Epithelial cell of proximal tubule (primary cell): Measurements from ENCODE around the gene SLC9A9. TPM values are rescaled to one million over a fixed set of nuclear protein-coding genes. Genes with fewer than 3 reads are reported as not detected.

ENCODE experiments used
- DNase-seq: peaks from one replicate; pipeline ENCODE4 v3.0.0-alpha.2; 2011; ENCODE audit warnings: low read depth
- H3K4me3 ChIP-seq: 2 replicates; pipeline ENCODE4 v1.5.1; 2011; ENCODE audit warnings: low read depth, mild to moderate bottlenecking, low read length
- CTCF ChIP-seq: conservative IDR thresholded peaks from 2 replicates; pipeline ENCODE4 v1.5.1; 2012; ENCODE audit warnings: low read depth, mild to moderate bottlenecking, low read length
- total RNA-seq: library from RNA; depleted of rRNA; stranded (reverse); fragments of >200 nt; gene quantifications from 2 replicates; pipeline ENCODE4 v1.2.3, GENCODE V29; 2015

The SLC9A9 gene
- total RNA-seq, 1 donor from 2014 or later: 0.17 TPM

- no peak for TF ChIP-seq CTCF
- DNase-seq: no peak
- no peak overlapping the region for H3K4me3 ChIP-seq
These were observed 552.8 kb downstream of the SLC9A9 start for GRCh38 chr3:143295201-143296080.

- no peak for TF ChIP-seq CTCF
- no peak for DNase-seq
- H3K4me3 ChIP-seq: no peak overlapping the region
These were observed 554.1 kb downstream of the SLC9A9 start for GRCh38 chr3:143294188-143294587.

- no peak for DNase-seq
- no peak for TF ChIP-seq CTCF
- H3K4me3 ChIP-seq: no peak overlapping the region
These were observed 556.3 kb downstream of the SLC9A9 start for GRCh38 chr3:143291836-143292447.

- no peak for DNase-seq
These were observed 559.3 kb downstream of the SLC9A9 start for GRCh38 chr3:143288944-143289343.

GRCh38 chr3:143287403-143287802, 560.9 kb downstream of the SLC9A9 start:
- DNase-seq: peak; percentile 86
- H3K4me3 ChIP-seq: no peak overlapping the region
- no peak for TF ChIP-seq CTCF

More at GRCh38 chr3:143288944-143289343, 559.3 kb downstream of the SLC9A9 start:
- H3K4me3 ChIP-seq: no peak overlapping the region
- no peak for TF ChIP-seq CTCF

GRCh38 chr3:143286392-143287010, 561.8 kb downstream of the SLC9A9 start:
- TF ChIP-seq CTCF: no peak
- DNase-seq: no peak
- H3K4me3 ChIP-seq: no peak overlapping the region
